ENCODE data around the gene VAV2.

The VAV2 gene

GRCh38 chr9:133979273-133979920 lies 12.7 kb downstream of the VAV2 start:
- Histone ChIP-seq H3K27me3 (ENCODE audit: insufficient read depth, low read length) (no peaks in the 10 kb centered on the region), H3K4me1 (ENCODE audit: control insufficient read depth, insufficient read depth, low read length, unreplicated experiment) (no peaks in the 10 kb centered on the region), H3K27ac (ENCODE audit: low read depth, low read length) (no peak overlapping the region), H3K36me3 (ENCODE audit: insufficient read depth, low read length) (no peaks in the 10 kb centered on the region), H2AFZ (ENCODE audit: low read length, unreplicated experiment) (no peak overlapping the region), H3K4me3 (ENCODE audit: low read depth, low read length) (no peak overlapping the region), H3K79me2 (ENCODE audit: control insufficient read depth, insufficient read depth, low read length, unreplicated experiment) (peaks cover 60% of the 10 kb centered on the region)

- Histone ChIP-seq H3K36me3 (ENCODE audit: insufficient read depth, low read length) (no peaks in the 10 kb centered on the region), H2AFZ (ENCODE audit: low read length, unreplicated experiment) (no peak overlapping the region), H3K27ac (ENCODE audit: low read depth, low read length) (no peak overlapping the region), H3K4me1 (ENCODE audit: control insufficient read depth, insufficient read depth, low read length, unreplicated experiment) (no peaks in the 10 kb centered on the region), H3K4me3 (ENCODE audit: low read depth, low read length) (no peak overlapping the region), H3K79me2 (ENCODE audit: control insufficient read depth, insufficient read depth, low read length, unreplicated experiment) (peaks cover 64% of the 10 kb centered on the region), H3K27me3 (ENCODE audit: insufficient read depth, low read length) (no peaks in the 10 kb centered on the region)
Observed at GRCh38 chr9:133978899-133979272, 13.2 kb downstream of the VAV2 start.

GRCh38 chr9:133978226-133978898 lies 13.8 kb downstream of the VAV2 start:
- peaks cover 69% of the 10 kb centered on the region for H3K79me2 ChIP-seq (ENCODE audit: control insufficient read depth, insufficient read depth, low read length, unreplicated experiment)
- H3K4me1 ChIP-seq (ENCODE audit: control insufficient read depth, insufficient read depth, low read length, unreplicated experiment), result no peaks in the 10 kb centered on the region
- H3K36me3 ChIP-seq (ENCODE audit: insufficient read depth, low read length), result no peaks in the 10 kb centered on the region
- no peak overlapping the region for H2AFZ ChIP-seq (ENCODE audit: low read length, unreplicated experiment)
- no peak overlapping the region for H3K27ac ChIP-seq (ENCODE audit: low read depth, low read length)
- no peak overlapping the region for H3K4me3 ChIP-seq (ENCODE audit: low read depth, low read length)
- no peaks in the 10 kb centered on the region for H3K27me3 ChIP-seq (ENCODE audit: insufficient read depth, low read length)

- H2AFZ ChIP-seq (ENCODE audit: low read length, unreplicated experiment), result no peak overlapping the region
Observed at GRCh38 chr9:133977421-133978201, 14.5 kb downstream of the VAV2 start.

GRCh38 chr9:133976887-133977286 lies 15.2 kb downstream of the VAV2 start:
- Histone ChIP-seq H3K4me3 (ENCODE audit: low read depth, low read length) (no peak overlapping the region), H3K27ac (ENCODE audit: low read depth, low read length) (no peak overlapping the region), H3K27me3 (ENCODE audit: insufficient read depth, low read length) (no peaks in the 10 kb centered on the region), H3K36me3 (ENCODE audit: insufficient read depth, low read length) (no peaks in the 10 kb centered on the region), H3K4me1 (ENCODE audit: control insufficient read depth, insufficient read depth, low read length, unreplicated experiment) (no peaks in the 10 kb centered on the region), H3K79me2 (ENCODE audit: control insufficient read depth, insufficient read depth, low read length, unreplicated experiment) (peaks cover 79% of the 10 kb centered on the region), H2AFZ (ENCODE audit: low read length, unreplicated experiment) (no peak overlapping the region)

More at GRCh38 chr9:133977421-133978201, 14.5 kb downstream of the VAV2 start:
- Histone ChIP-seq H3K27me3 (ENCODE audit: insufficient read depth, low read length) (no peaks in the 10 kb centered on the region), H3K4me1 (ENCODE audit: control insufficient read depth, insufficient read depth, low read length, unreplicated experiment) (no peaks in the 10 kb centered on the region), H3K79me2 (ENCODE audit: control insufficient read depth, insufficient read depth, low read length, unreplicated experiment) (peaks cover 74% of the 10 kb centered on the region), H3K36me3 (ENCODE audit: insufficient read depth, low read length) (no peaks in the 10 kb centered on the region), H3K4me3 (ENCODE audit: low read depth, low read length) (no peak overlapping the region), H3K27ac (ENCODE audit: low read depth, low read length) (no peak overlapping the region)

GRCh38 chr9:133976191-133976861 lies 15.8 kb downstream of the VAV2 start:
- Histone ChIP-seq H3K27ac (ENCODE audit: low read depth, low read length) (no peak overlapping the region), H3K79me2 (ENCODE audit: control insufficient read depth, insufficient read depth, low read length, unreplicated experiment) (peaks cover 83% of the 10 kb centered on the region)

GRCh38 chr9:133975511-133975910 lies 16.6 kb downstream of the VAV2 start:
- no peak overlapping the region for H2AFZ ChIP-seq (ENCODE audit: low read length, unreplicated experiment)
- H3K27me3 ChIP-seq (ENCODE audit: insufficient read depth, low read length), result no peaks in the 10 kb centered on the region
- H3K4me1 ChIP-seq (ENCODE audit: control insufficient read depth, insufficient read depth, low read length, unreplicated experiment), result no peaks in the 10 kb centered on the region
- H3K27ac ChIP-seq (ENCODE audit: low read depth, low read length), result no peak overlapping the region
- H3K36me3 ChIP-seq (ENCODE audit: insufficient read depth, low read length), result no peaks in the 10 kb centered on the region
- H3K4me3 ChIP-seq (ENCODE audit: low read depth, low read length), result no peak overlapping the region
- peaks cover 87% of the 10 kb centered on the region for H3K79me2 ChIP-seq (ENCODE audit: control insufficient read depth, insufficient read depth, low read length, unreplicated experiment)

More at GRCh38 chr9:133976191-133976861, 15.8 kb downstream of the VAV2 start:
- H3K4me1 ChIP-seq (ENCODE audit: control insufficient read depth, insufficient read depth, low read length, unreplicated experiment), result no peaks in the 10 kb centered on the region
- H3K27me3 ChIP-seq (ENCODE audit: insufficient read depth, low read length), result no peaks in the 10 kb centered on the region
- H3K4me3 ChIP-seq (ENCODE audit: low read depth, low read length), result no peak overlapping the region
- H3K36me3 ChIP-seq (ENCODE audit: insufficient read depth, low read length), result no peaks in the 10 kb centered on the region
- H2AFZ ChIP-seq (ENCODE audit: low read length, unreplicated experiment), result no peak overlapping the region

- Histone ChIP-seq H3K27ac (ENCODE audit: low read depth, low read length) (no peak overlapping the region), H2AFZ (ENCODE audit: low read length, unreplicated experiment) (no peak overlapping the region), H3K27me3 (ENCODE audit: insufficient read depth, low read length) (no peaks in the 10 kb centered on the region), H3K36me3 (ENCODE audit: insufficient read depth, low read length) (no peaks in the 10 kb centered on the region), H3K79me2 (ENCODE audit: control insufficient read depth, insufficient read depth, low read length, unreplicated experiment) (peaks cover 84% of the 10 kb centered on the region), H3K4me1 (ENCODE audit: control insufficient read depth, insufficient read depth, low read length, unreplicated experiment) (no peaks in the 10 kb centered on the region), H3K4me3 (ENCODE audit: low read depth, low read length) (no peak overlapping the region)
Observed at GRCh38 chr9:133974631-133975341, 17.3 kb downstream of the VAV2 start.

GRCh38 chr9:133973791-133974630 lies 18.1 kb downstream of the VAV2 start:
- H3K27ac ChIP-seq (ENCODE audit: low read depth, low read length), result no peak overlapping the region
- peaks cover 82% of the 10 kb centered on the region for H3K79me2 ChIP-seq (ENCODE audit: control insufficient read depth, insufficient read depth, low read length, unreplicated experiment)
- H3K27me3 ChIP-seq (ENCODE audit: insufficient read depth, low read length), result no peaks in the 10 kb centered on the region
- no peak overlapping the region for H3K4me3 ChIP-seq (ENCODE audit: low read depth, low read length)
- no peaks in the 10 kb centered on the region for H3K4me1 ChIP-seq (ENCODE audit: control insufficient read depth, insufficient read depth, low read length, unreplicated experiment)
- H3K36me3 ChIP-seq (ENCODE audit: insufficient read depth, low read length), result no peaks in the 10 kb centered on the region
- H2AFZ ChIP-seq (ENCODE audit: low read length, unreplicated experiment), result no peak overlapping the region
